Pancreas (tissue), 10 donors: Measurements from ENCODE around the gene UQCC3. TPM values are rescaled to one million over a fixed set of nuclear protein-coding genes. Genes with fewer than 3 reads are reported as not detected.
"Not testable (repeated sequence)": the region's sequence is repeated elsewhere in the genome, so short reads cannot be mapped to it uniquely, and the experiment has no call there.

ENCODE experiments used
- ATAC-seq, 4 donors: fragments of 200-7000 bp; cut with Tn5 transposase; one replicate each; pipeline versions ENCODE4 v1.8.0 to v1.9.1; 2020; ENCODE audit warnings: mild to moderate bottlenecking in 4 of 4, moderate library complexity in 4 of 4
- DNase-seq, 6 donors: peaks; one replicate each; pipeline ENCODE4 v3.0.0-alpha.2; 2020
- FAIRE-seq: peaks from 2 replicates; lab custom pipeline; 2012; peaks lifted over from hg19 to GRCh38; lab: Jason Lieb, UNC
- H3K27ac ChIP-seq, 4 donors: fragments of 200-600 bp; sonication (generic); 1 replicate in 3 of 4; 2 replicates in 1 of 4; pipeline versions ENCODE4 v1.5.0 to v1.8.0; 2020
- H3K27me3 ChIP-seq, 4 donors: fragments of 200-600 bp; one replicate each; pipeline ENCODE4 v1.8.0; 2021
- H3K36me3 ChIP-seq, 3 donors: fragments of 200-600 bp; sonication (generic) in 1 of 3; one replicate each; pipeline versions ENCODE4 v1.5.0 to v1.8.0; 2020 to 2021
- H3K4me1 ChIP-seq, 3 donors: fragments of 200-600 bp; one replicate each; pipeline ENCODE4 v1.8.0; 2021
- H3K4me3 ChIP-seq, 4 donors: fragments of 200-600 bp; sonication (generic) in 2 of 4; one replicate each; pipeline versions ENCODE4 v1.5.0 to v1.8.0; 2020 to 2021
- H3K9me3 ChIP-seq, 4 donors: fragments of 200-600 bp; one replicate each; pipeline ENCODE4 v1.8.0; 2021
- CTCF ChIP-seq, 4 donors: fragments of 200-600 bp; sonication (generic) in 3 of 4; IDR thresholded peaks; one replicate each; pipeline versions ENCODE4 v1.5.0 to v1.8.0; 2021; ENCODE audit warnings: antibody characterized with exemption in 4 of 4
- whole genome bisulfite sequencing, 2 donors: extraction: QIAGEN DNeasy Blood & Tissue Kit; methylation state at CpG; one replicate each; pipeline ENCODE4 v1.1.7; 2013; 5-methylcytosine and 5-hydroxymethylcytosine counted together
- intact Hi-C, 3 donors: fragments of 100-400 bp; cut with DNase I; formaldehyde crosslinking; loops; one replicate each; pipeline versions ENCODE4 v1.11.1 to v1.14.2; 2022
- polyA plus RNA-seq, 2 donors: library from polyadenylated mRNA; stranded (reverse); fragments of 200-250 nt; gene quantifications; one replicate each; pipeline ENCODE4 v1.2.3, GENCODE V29; 2013
- total RNA-seq, 6 donors: library from RNA; stranded (reverse); fragmentation: NEBNext Ultra II Directional in 4 of 6; extraction: Animal tissue kit (Norgen Biotek cat#: 25700) in 4 of 6; gene quantifications; one replicate each; pipeline versions ENCODE4 v1.2.1 to v1.2.4, GENCODE V29; 2021 to 2023
- donor health status: healthy with polysubstance abuse.
- donor health status: DM: no; HTN: no; CAD: no; lungs with moderate emphysema.
- donor health status: DM: no; HTN: no; CAD: no.
- donor health status: control.
- donor health status: control.
- donor health status: Bipolar disorder and iron deficiency.
- donor health status: DM: yes; HTN: yes; CAD: no.
- donor health status: DM: no; HTN: no; CAD: no.
- donor health status: DM: no; HTN: no; CAD: no.
- donor health status: DM: yes; HTN: yes; CAD: no.

Gene UQCC3
- total and polyA plus RNA-seq, 8 donors: 3.2 to 17.3 (median 4.1) TPM

- Histone ChIP-seq H3K27ac (peak overlapping the region in 1 of 4 donors; percentile 10), H3K36me3 (peaks cover 0 to 14% (median 3%) of the 10 kb centered on the region in 3 donors), H3K4me1 (peaks cover 6 to 21% (median 16%) of the 10 kb centered on the region in 3 donors), H3K27me3 (no peaks in the 10 kb centered on the region), H3K9me3 (no peaks in the 10 kb centered on the region), H3K4me3 (peak overlapping the region in 1 of 4 donors; percentile 82)
- no peak for TF ChIP-seq CTCF (IDR thresholded peaks at IDR 0.05)
- intact Hi-C loops: no loop called here
- WGBS, 2 donors: 49 to 59% methylated on average over 6 of the region's 6 CpGs
- ATAC-seq (peak in 1 of 4 donors; percentile 0), DNase-seq (no peak), FAIRE-seq (no peak)
Observed at GRCh38 chr11:62647609-62648005, 23.9 kb upstream of the UQCC3 start.

- Histone ChIP-seq H3K9me3 (no peaks in the 10 kb centered on the region), H3K4me1 (peaks cover 6 to 21% (median 16%) of the 10 kb centered on the region in 3 donors), H3K4me3 (no peak overlapping the region), H3K36me3 (peaks cover 0 to 14% (median 3%) of the 10 kb centered on the region in 3 donors), H3K27me3 (no peaks in the 10 kb centered on the region), H3K27ac (no peak overlapping the region)
- TF ChIP-seq CTCF (IDR thresholded peaks at IDR 0.05): no peak
- intact Hi-C loops: no loop called here
- no peak for FAIRE-seq
- no peak for ATAC-seq
- DNase-seq: peak in 1 of 6 donors; percentile 42
- WGBS, 2 donors: 89 to 94% methylated on average over 24 of the region's 24 CpGs
Observed at GRCh38 chr11:62648185-62648966, 23.1 kb upstream of the UQCC3 start.

GRCh38 chr11:62648967-62649364 lies 22.5 kb upstream of the UQCC3 start:
- WGBS, 2 donors: 86 to 90% methylated on average over 11 of the region's 11 CpGs
- no peak for FAIRE-seq
- H3K4me1 ChIP-seq: peaks cover 6 to 21% (median 16%) of the 10 kb centered on the region in 3 donors

GRCh38 chr11:62649486-62649885 lies 22.0 kb upstream of the UQCC3 start:
- peaks cover 0 to 14% (median 3%) of the 10 kb centered on the region in 3 donors for H3K36me3 ChIP-seq
- peaks cover 6 to 21% (median 16%) of the 10 kb centered on the region in 3 donors for H3K4me1 ChIP-seq
- TF ChIP-seq CTCF (IDR thresholded peaks at IDR 0.05): no peak
- WGBS, 2 donors: 89 to 90% methylated on average over 11 of the region's 11 CpGs
- no peak overlapping the region for H3K4me3 ChIP-seq
- no peak overlapping the region for H3K27ac ChIP-seq
- intact Hi-C loops: no loop called here
- FAIRE-seq (no peak), DNase-seq (no peak), ATAC-seq (no peak)
- no peaks in the 10 kb centered on the region for H3K9me3 ChIP-seq
- no peaks in the 10 kb centered on the region for H3K27me3 ChIP-seq

More at GRCh38 chr11:62648967-62649364, 22.5 kb upstream of the UQCC3 start:
- intact Hi-C loops: no loop called here
- Histone ChIP-seq H3K9me3 (no peaks in the 10 kb centered on the region), H3K4me3 (no peak overlapping the region), H3K36me3 (peaks cover 0 to 14% (median 3%) of the 10 kb centered on the region in 3 donors), H3K27ac (no peak overlapping the region), H3K27me3 (no peaks in the 10 kb centered on the region)
- TF ChIP-seq CTCF (IDR thresholded peaks at IDR 0.05): no peak
- DNase-seq: peak in 2 of 6 donors; percentile 24 to 43
- ATAC-seq: no peak

GRCh38 chr11:62650283-62650682 lies 21.2 kb upstream of the UQCC3 start:
- H3K27me3 ChIP-seq, DNase-seq, FAIRE-seq, intact Hi-C loops, H3K27ac ChIP-seq, H3K4me3 ChIP-seq, H3K9me3 ChIP-seq, ATAC-seq: not testable (repeated sequence)
- WGBS, 2 donors: 92 to 97% methylated on average over 12 of the region's 12 CpGs
- Histone ChIP-seq H3K36me3 (peaks cover 0 to 14% (median 3%) of the 10 kb centered on the region in 3 donors), H3K4me1 (peaks cover 0 to 15% (median 14%) of the 10 kb centered on the region in 3 donors)
